GM23338 (cell line): ENCODE results near the gene ABCD2.

ENCODE experiments used
- CREB1 ChIP-seq: fragments of 250-450 bp; sonication (Bioruptor Pico); IDR thresholded peaks from 2 replicates; pipeline ENCODE4 v1.5.0; 2020; ENCODE audit warnings: low read depth, mild to moderate bottlenecking, moderate library complexity
- CTCF ChIP-seq, 2 experiments: fragments of 200-600 bp in 1 of 2; sonication (generic) in 1 of 2; conservative IDR thresholded peaks; 2 replicates each; pipeline versions ENCODE4 v1.5.1 to v1.6.1; 2016 to 2017; ENCODE audit warnings: antibody characterized with exemption in 2 of 2, low read depth in 2 of 2, mild to moderate bottlenecking in 2 of 2, moderate library complexity in 1 of 2
- EZH2 ChIP-seq: fragments of 200-600 bp; sonication (generic); IDR thresholded peaks from one replicate; pipeline ENCODE4 v1.8.0; 2017; ENCODE audit warnings: antibody characterized with exemption, mild to moderate bottlenecking, low read depth; ENCODE audit not compliant: unreplicated experiment
- REST ChIP-seq: IDR thresholded peaks from one replicate; pipeline ENCODE4 v1.6.1; 2018; ENCODE audit warnings: antibody characterized with exemption; ENCODE audit not compliant: unreplicated experiment

- TF ChIP-seq EZH2 (no peak), CTCF (conservative IDR thresholded peaks at IDR 0.05; ENCODE audit: low read depth in 2 of 2) (no peak), REST (no peak), CREB1 (no peak)
Measured at GRCh38 chr12:39586816-39587215, 32.8 kb downstream of the ABCD2 start.
